Measurements from ENCODE around the gene RILP. TPM values are rescaled to one million over a fixed set of nuclear protein-coding genes. Genes with fewer than 3 reads are reported as not detected.

The RILP gene
- total RNA-seq (2014; rRNA removed), result 27.6 and 27.8 TPM in 2 replicates
- Bru-seq, nascent RNA, result percentile 47 among the genes with signal in this experiment
- percentile 55 among the genes with signal in this experiment for BruChase-seq, experiment 1, labeled RNA remaining after a 6-hour chase
- BruChase-seq, experiment 2, labeled RNA remaining after a 2-hour chase, result percentile 57 among the genes with signal in this experiment
- long read RNA-seq, transcript RILP-201 (8 exons, 1,771 nt), result major isoform, 9 of 30 reads
- long read RNA-seq, partial matches to known transcripts, result 9 of 30 reads
- long read RNA-seq, other reads (novel, unspliced or antisense), result 9 of 30 reads

- no peak for TF ChIP-seq CTCF (conservative IDR thresholded peaks at IDR 0.05; ENCODE audit: low read depth, low read length)
- no peak for TF ChIP-seq EZH2 (IDR thresholded peaks at IDR 0.05; ENCODE audit: low read length, unreplicated experiment)
- no peak for TF ChIP-seq EZH2phosphoT487 (IDR thresholded peaks at IDR 0.05; ENCODE audit: borderline replicate concordance, low read length)
- peak within 1 kb of the TSS; percentile 76 for H3K4me3 ChIP-seq (ENCODE audit: low read length)
- H3K4me1 ChIP-seq (ENCODE audit: insufficient read depth, low read length), result peaks cover 12% of the 10 kb centered on the region
- DNase-seq (peak; percentile 76), ATAC-seq (peak; percentile 62)
- H3K79me2 ChIP-seq (ENCODE audit: low read length), result no peaks in the 10 kb centered on the region
- no peaks in the 10 kb centered on the region for H4K20me1 ChIP-seq (ENCODE audit: low read length)
- H3K9me2 ChIP-seq (replicated peaks; ENCODE audit: low read length), result no peaks in the 10 kb centered on the region
- H3K36me3 ChIP-seq (ENCODE audit: low read depth, low read length), result peaks cover 21% of the 10 kb centered on the region
- H3K9ac ChIP-seq (ENCODE audit: low read length), result peak within 1 kb of the TSS; percentile 67
- H3K27ac ChIP-seq (ENCODE audit: low read length), result peak within 1 kb of the TSS; percentile 79
- intact Hi-C loops (cut with micrococcal nuclease), result loop anchor here (2.0 kb wide), 2 partner anchors 67 to 179 kb away; partner anchors contain the start of gene SMYD4
- peak within 1 kb of the TSS; percentile 94 for H3K4me2 ChIP-seq (ENCODE audit: low read length)
- no peaks in the 10 kb centered on the region for H3K9me3 ChIP-seq (ENCODE audit: low read length)
- ChIA-PET POLR2A (ENCODE audit: unreplicated experiment) (interaction anchor here (0.6 to 2.6 kb wide), 4 partner anchors 19 to 190 kb away, joined by 3 to 18 read pairs (median 6); partner anchors contain the start of gene SLC43A2), CTCF (interaction anchor here (1.4 to 2.6 kb wide), 2 partner anchors 19 to 76 kb away, joined by 10 to 24 read pairs; no protein-coding TSS in a partner anchor)
- no peaks in the 10 kb centered on the region for H3F3A ChIP-seq (ENCODE audit: low read length, unreplicated experiment)
- TSS peak; percentile 84 for BruUV-seq (replicated peaks)
- peak within 1 kb of the TSS; percentile 93 for H2AFZ ChIP-seq (ENCODE audit: low read length)
- no peaks in the 10 kb centered on the region for H3K27me3 ChIP-seq (ENCODE audit: low read length)
These were observed at the start of gene RILP for GRCh38 chr17:1649844-1650501. TSS of gene RILP (minus strand) at chr17:1649866. CDS start at chr17:1649804, 62 bp downstream.

DNA sequence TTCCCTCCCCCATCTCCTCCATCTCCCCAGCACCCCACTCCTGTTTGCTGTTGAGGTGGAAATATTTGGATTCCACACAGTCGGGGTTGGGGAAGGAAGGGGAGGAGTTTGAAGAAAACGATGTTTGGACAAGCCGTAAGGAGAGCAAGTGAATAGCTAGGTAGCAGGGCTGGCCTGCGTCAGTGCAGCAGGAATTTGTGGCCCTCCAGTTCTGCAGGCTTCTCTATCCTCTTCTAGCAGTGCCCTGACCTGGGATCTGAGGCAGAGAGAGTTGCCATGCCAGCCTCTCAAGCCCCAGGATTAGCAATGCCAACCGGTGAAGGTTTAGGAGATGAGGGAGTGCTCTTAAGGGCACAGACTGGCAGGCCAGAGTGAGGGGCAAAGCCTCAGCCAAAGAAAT, 48.0 kb upstream of the RILP start:
- intact Hi-C loops (cut with micrococcal nuclease), result no loop called here

More for the DNA sequence above, 48.0 kb upstream of the RILP start:
- no TSS peak for BruUV-seq (replicated peaks)
- H3K27ac ChIP-seq (ENCODE audit: low read length), result no peak overlapping the region
- no peaks in the 10 kb centered on the region for H4K20me1 ChIP-seq (ENCODE audit: low read length)
- H2AFZ ChIP-seq (ENCODE audit: low read length), result no peak overlapping the region
- H3K4me1 ChIP-seq (ENCODE audit: insufficient read depth, low read length), result no peaks in the 10 kb centered on the region
- H3K79me2 ChIP-seq (ENCODE audit: low read length), result no peaks in the 10 kb centered on the region
- no peak for ATAC-seq
- ChIA-PET CTCF (no interaction called here), POLR2A (ENCODE audit: unreplicated experiment) (no interaction called here)
- H3K9me2 ChIP-seq (replicated peaks; ENCODE audit: low read length), result no peaks in the 10 kb centered on the region
- no peaks in the 10 kb centered on the region for H3K9me3 ChIP-seq (ENCODE audit: low read length)
- TF ChIP-seq EZH2phosphoT487 (IDR thresholded peaks at IDR 0.05; ENCODE audit: borderline replicate concordance, low read length) (no peak), EZH2 (IDR thresholded peaks at IDR 0.05; ENCODE audit: low read length, unreplicated experiment) (no peak), CTCF (conservative IDR thresholded peaks at IDR 0.05; ENCODE audit: low read depth, low read length) (no peak)
- H3K9ac ChIP-seq (ENCODE audit: low read length), result no peak overlapping the region
- no peaks in the 10 kb centered on the region for H3K36me3 ChIP-seq (ENCODE audit: low read depth, low read length)
- no peaks in the 10 kb centered on the region for H3K27me3 ChIP-seq (ENCODE audit: low read length)
- no peak for DNase-seq
- no peaks in the 10 kb centered on the region for H3F3A ChIP-seq (ENCODE audit: low read length, unreplicated experiment)
- no peak overlapping the region for H3K4me2 ChIP-seq (ENCODE audit: low read length)
- no peak overlapping the region for H3K4me3 ChIP-seq (ENCODE audit: low read length)

All from PC-3 (cell line).